Ovary (tissue), 9 donors: ENCODE results near the gene OR1F1. TPM values are rescaled to one million over a fixed set of nuclear protein-coding genes. Genes with fewer than 3 reads are reported as not detected.
"Not testable (repeated sequence)": the region's sequence is repeated elsewhere in the genome, so short reads cannot be mapped to it uniquely, and the experiment has no call there.

Experiments
- DNase-seq, 5 donors: peaks; one replicate each; pipeline ENCODE4 v3.0.0-alpha.2; 2019 to 2020
- H3K27ac ChIP-seq, 2 donors: fragments of 200-600 bp; one replicate each; pipeline versions ENCODE4 v1.5.1 to v1.8.0; 2019 to 2022
- H3K27me3 ChIP-seq: fragments of 200-600 bp; one replicate; pipeline ENCODE4 v1.8.0; 2022
- H3K36me3 ChIP-seq: fragments of 200-600 bp; sonication (generic); one replicate; pipeline ENCODE4 v1.5.1; 2019
- H3K4me1 ChIP-seq: one replicate; pipeline ENCODE4 v1.8.1; 2013; ENCODE audit warnings: mild to moderate bottlenecking, moderate library complexity; ENCODE audit not compliant: insufficient read depth
- H3K4me3 ChIP-seq: fragments of 200-600 bp; sonication (generic); one replicate; pipeline ENCODE4 v1.5.1; 2017
- H3K9me3 ChIP-seq, 2 donors: fragments of 200-600 bp in 1 of 2; sonication (generic) in 1 of 2; one replicate each; pipeline versions ENCODE4 v1.5.1 to v1.8.1; 2013 to 2019; ENCODE audit warnings: mild to moderate bottlenecking in 1 of 2, moderate library complexity in 1 of 2
- EP300 ChIP-seq: sonication (generic); formaldehyde crosslinking; IDR thresholded peaks from one replicate; pipeline ENCODE4 v1.6.1; 2017; ENCODE audit warnings: antibody characterized with exemption
- POLR2A ChIP-seq: fragments of 450-650 bp; IDR thresholded peaks from one replicate; pipeline ENCODE4 v1.6.1; 2017; ENCODE audit warnings: antibody characterized with exemption, mild to moderate bottlenecking, moderate library complexity
- WGBS, 3 donors: extraction: QIAGEN DNeasy Blood & Tissue Kit in 1 of 3; methylation state at CpG; one replicate each; pipeline versions ENCODE4 v1.1.5 to v1.1.7; 2013 to 2017; 5-methylcytosine and 5-hydroxymethylcytosine counted together
- intact Hi-C, 4 donors: fragments of 100-400 bp; cut with DNase I; formaldehyde crosslinking; loops; one replicate each; pipeline versions ENCODE4 v1.11.0 to v1.15.1; 2022 to 2023
- polyA plus RNA-seq, 2 donors: library from polyadenylated mRNA; stranded (reverse); fragments of 200-250 nt in 1 of 2; fragments of 350-450 nt in 1 of 2; fragmentation: Illumina TruSeq in 1 of 2; extraction: RNeasy Lipid Tissue Mini Kit (QIAGEN cat#74804) in 1 of 2; gene quantifications; one replicate each; pipeline ENCODE4 v1.2.3, GENCODE V29; 2013 to 2014
- total RNA-seq, 7 donors: library from RNA; depleted of rRNA in 2 of 7; stranded (reverse); fragments of >200 nt in 2 of 7; fragmentation: NEBNext Ultra II Directional in 3 of 7; extraction: Animal tissue kit (Norgen Biotek cat#: 25700) in 3 of 7; gene quantifications; one replicate each; pipeline versions ENCODE4 v1.1.0 to v1.2.4, GENCODE V29; 2016 to 2023
- TF ChIP-seq, protein P1 (sequence below), 3 donors: fragments of 450-650 bp in 2 of 3; fragments of 200-600 bp in 1 of 3; IDR thresholded peaks; one replicate each; pipeline versions ENCODE4 v1.5.1 to v1.8.0; 2016 to 2022; ENCODE audit warnings: antibody characterized with exemption in 3 of 3, mild to moderate bottlenecking in 1 of 3
- donor health status: DM: no; HTN: no; CAD: no; lungs with moderate emphysema.
- donor health status: DM: no; HTN: no; CAD: no.
- donor health status: Bipolar disorder and iron deficiency.
- donor health status: DM: yes; HTN: yes; CAD: no.
- donor health status: DM: no; HTN: no; CAD: no.
- donor health status: DM: yes; HTN: yes; CAD: no.

The OR1F1 gene
- total and polyA plus RNA-seq, 9 donors: not detected

GRCh38 chr16:3195975-3196374, 8.0 kb downstream of the OR1F1 start:
- intact Hi-C loops: no loop called here
- H3K27ac ChIP-seq: no peak overlapping the region
- 62 to 74% (median 73%) methylated on average over 10 of the region's 10 CpGs for WGBS, 3 donors
- no peaks in the 10 kb centered on the region for H3K27me3 ChIP-seq
- TF ChIP-seq, protein P1, sequence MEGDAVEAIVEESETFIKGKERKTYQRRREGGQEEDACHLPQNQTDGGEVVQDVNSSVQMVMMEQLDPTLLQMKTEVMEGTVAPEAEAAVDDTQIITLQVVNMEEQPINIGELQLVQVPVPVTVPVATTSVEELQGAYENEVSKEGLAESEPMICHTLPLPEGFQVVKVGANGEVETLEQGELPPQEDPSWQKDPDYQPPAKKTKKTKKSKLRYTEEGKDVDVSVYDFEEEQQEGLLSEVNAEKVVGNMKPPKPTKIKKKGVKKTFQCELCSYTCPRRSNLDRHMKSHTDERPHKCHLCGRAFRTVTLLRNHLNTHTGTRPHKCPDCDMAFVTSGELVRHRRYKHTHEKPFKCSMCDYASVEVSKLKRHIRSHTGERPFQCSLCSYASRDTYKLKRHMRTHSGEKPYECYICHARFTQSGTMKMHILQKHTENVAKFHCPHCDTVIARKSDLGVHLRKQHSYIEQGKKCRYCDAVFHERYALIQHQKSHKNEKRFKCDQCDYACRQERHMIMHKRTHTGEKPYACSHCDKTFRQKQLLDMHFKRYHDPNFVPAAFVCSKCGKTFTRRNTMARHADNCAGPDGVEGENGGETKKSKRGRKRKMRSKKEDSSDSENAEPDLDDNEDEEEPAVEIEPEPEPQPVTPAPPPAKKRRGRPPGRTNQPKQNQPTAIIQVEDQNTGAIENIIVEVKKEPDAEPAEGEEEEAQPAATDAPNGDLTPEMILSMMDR (IDR thresholded peaks at IDR 0.05): no peak
- TF ChIP-seq POLR2A (no peak), EP300 (no peak)
- peaks cover 0 to 3% of the 10 kb centered on the region in 2 donors for H3K9me3 ChIP-seq
- DNase-seq: no peak
- H3K36me3 ChIP-seq: no peaks in the 10 kb centered on the region
- H3K4me1 ChIP-seq: no peaks in the 10 kb centered on the region
- no peak overlapping the region for H3K4me3 ChIP-seq

- H3K9me3 ChIP-seq, H3K4me3 ChIP-seq, H3K27ac ChIP-seq, H3K4me1 ChIP-seq, DNase-seq, H3K36me3 ChIP-seq, intact Hi-C loops, H3K27me3 ChIP-seq: not testable (repeated sequence)
- WGBS, 3 donors: 55 to 65% (median 58%) methylated on average over 3 of the region's 3 CpGs
These were observed 9.8 kb downstream of the OR1F1 start for GRCh38 chr16:3197694-3198333.

GRCh38 chr16:3198334-3199072, 10.5 kb downstream of the OR1F1 start:
- no peak for DNase-seq
- H3K9me3 ChIP-seq: no peaks in the 10 kb centered on the region
- no peaks in the 10 kb centered on the region for H3K4me1 ChIP-seq
- WGBS, 3 donors: 72 to 83% (median 75%) methylated on average over 13 of the region's 13 CpGs
- no peaks in the 10 kb centered on the region for H3K36me3 ChIP-seq
- H3K27me3 ChIP-seq: no peaks in the 10 kb centered on the region
- intact Hi-C loops: no loop called here
- TF ChIP-seq EP300 (no peak), POLR2A (no peak)
- TF ChIP-seq, protein P1 (IDR thresholded peaks at IDR 0.05): no peak
- H3K4me3 ChIP-seq: no peak overlapping the region
- no peak overlapping the region for H3K27ac ChIP-seq

DNA sequence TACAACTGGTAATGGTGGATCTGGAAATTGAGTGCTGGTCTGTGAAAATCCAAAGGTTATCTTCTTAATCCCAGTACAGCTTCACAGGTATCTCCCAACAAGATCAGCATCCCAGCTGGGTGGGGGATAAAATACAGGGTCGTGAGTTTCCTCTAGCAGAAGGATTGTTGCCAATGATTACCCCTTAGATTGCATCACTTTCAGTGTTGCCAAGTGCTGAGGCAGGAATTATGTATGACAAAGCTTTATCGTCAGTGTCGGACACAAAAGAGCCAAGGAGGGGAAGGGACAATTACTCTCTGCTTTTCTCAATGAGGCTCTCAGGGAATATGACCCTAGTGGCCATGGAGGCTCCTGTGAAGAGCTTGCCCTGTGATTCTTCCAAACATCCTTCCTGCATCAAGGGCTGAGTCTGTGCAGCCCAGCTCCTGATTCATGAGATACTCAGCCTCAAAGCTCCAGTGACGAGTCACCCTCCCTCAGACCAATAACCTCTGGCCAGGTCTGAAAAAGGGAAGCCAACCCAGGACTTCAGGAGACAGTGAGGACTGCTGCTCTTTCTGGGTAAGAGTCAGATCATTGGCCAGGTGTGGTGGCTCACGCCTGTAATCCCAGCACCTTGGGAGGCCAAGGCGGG, 15.0 kb downstream of the OR1F1 start:
- H3K27me3 ChIP-seq: no peaks in the 10 kb centered on the region
- H3K4me3 ChIP-seq: no peak overlapping the region
- 67 to 78% (median 67%) methylated on average over 6 of the region's 6 CpGs for WGBS, 3 donors
- no peak overlapping the region for H3K27ac ChIP-seq
- H3K36me3 ChIP-seq: no peaks in the 10 kb centered on the region
- intact Hi-C loops: no loop called here
- TF ChIP-seq, protein P1 (IDR thresholded peaks at IDR 0.05): no peak
- TF ChIP-seq POLR2A: no peak
- TF ChIP-seq EP300: no peak
- no peaks in the 10 kb centered on the region for H3K4me1 ChIP-seq
- no peak for DNase-seq
- peaks cover 0 to 4% of the 10 kb centered on the region in 2 donors for H3K9me3 ChIP-seq

DNA sequence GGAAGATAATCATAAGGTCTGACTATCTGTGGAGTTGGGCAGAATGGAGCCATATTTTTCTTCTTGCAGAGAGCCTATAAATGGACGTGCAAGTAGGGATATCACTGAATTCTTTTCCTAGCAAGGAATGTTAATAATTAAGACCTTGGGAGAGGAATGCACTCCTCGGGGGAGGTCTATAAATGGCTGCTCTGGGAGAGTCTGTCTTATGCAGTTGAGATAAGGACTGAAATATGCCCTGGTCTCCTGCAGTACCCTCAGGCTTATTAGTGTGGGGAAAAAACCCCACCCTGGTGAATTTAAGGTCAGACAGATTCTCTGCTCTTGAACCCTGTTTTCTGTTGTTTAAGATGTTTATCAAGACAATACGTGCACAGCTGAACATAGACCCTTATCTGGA, 17.9 kb downstream of the OR1F1 start:
- not testable (repeated sequence) for H3K36me3 ChIP-seq

More for the DNA sequence above, 17.9 kb downstream of the OR1F1 start:
- H3K4me1 ChIP-seq, H3K4me3 ChIP-seq, DNase-seq, intact Hi-C loops, H3K27ac ChIP-seq, H3K9me3 ChIP-seq, H3K27me3 ChIP-seq: not testable (repeated sequence)
- WGBS, 3 donors: 29 to 48% (median 34%) methylated on average over 3 of the region's 3 CpGs
